Fibroblast of skin of right quadriceps (primary cell): ENCODE data around the gene ADGRL1.

Source experiments
- DNase-seq: peaks from one replicate; pipeline ENCODE4 v3.0.0-alpha.2; 2013

Gene ADGRL1

GRCh38 chr19:14107581-14108461 is 98.1 kb downstream of the ADGRL1 start:
- no peak for DNase-seq

DNA sequence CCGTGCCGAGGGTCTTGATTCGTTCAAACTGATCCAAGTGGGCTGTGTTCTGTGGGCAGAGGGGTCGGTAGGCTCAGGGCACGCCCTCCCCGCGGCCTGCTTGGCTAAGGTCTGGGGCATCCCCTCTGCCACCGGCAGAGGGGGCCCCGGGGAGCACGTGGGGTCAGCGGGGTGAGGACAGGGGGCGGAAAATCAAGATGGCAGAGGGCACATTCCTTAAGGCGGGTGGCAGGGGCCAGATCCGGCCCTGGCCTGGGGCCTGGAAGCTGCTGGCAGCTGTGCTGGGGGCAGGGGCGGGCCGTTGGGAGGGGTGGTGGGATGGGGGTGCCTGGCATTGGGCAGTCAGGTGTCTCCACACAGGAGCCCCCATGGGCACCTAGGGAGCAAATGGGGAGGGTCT is 99.1 kb downstream of the ADGRL1 start:
- no peak for DNase-seq

GRCh38 chr19:14105680-14106079 is 100.3 kb downstream of the ADGRL1 start:
- no peak for DNase-seq

GRCh38 chr19:14103310-14103709 is 102.7 kb downstream of the ADGRL1 start:
- DNase-seq: no peak

- no peak for DNase-seq
Observed at GRCh38 chr19:14102756-14103155, 103.2 kb downstream of the ADGRL1 start.

- DNase-seq: no peak
Observed at GRCh38 chr19:14102102-14102696, 103.8 kb downstream of the ADGRL1 start.

- no peak for DNase-seq
Observed at GRCh38 chr19:14101003-14101545, 104.9 kb downstream of the ADGRL1 start.
